ENCODE measurements around the gene CRYBB1.

DNA sequence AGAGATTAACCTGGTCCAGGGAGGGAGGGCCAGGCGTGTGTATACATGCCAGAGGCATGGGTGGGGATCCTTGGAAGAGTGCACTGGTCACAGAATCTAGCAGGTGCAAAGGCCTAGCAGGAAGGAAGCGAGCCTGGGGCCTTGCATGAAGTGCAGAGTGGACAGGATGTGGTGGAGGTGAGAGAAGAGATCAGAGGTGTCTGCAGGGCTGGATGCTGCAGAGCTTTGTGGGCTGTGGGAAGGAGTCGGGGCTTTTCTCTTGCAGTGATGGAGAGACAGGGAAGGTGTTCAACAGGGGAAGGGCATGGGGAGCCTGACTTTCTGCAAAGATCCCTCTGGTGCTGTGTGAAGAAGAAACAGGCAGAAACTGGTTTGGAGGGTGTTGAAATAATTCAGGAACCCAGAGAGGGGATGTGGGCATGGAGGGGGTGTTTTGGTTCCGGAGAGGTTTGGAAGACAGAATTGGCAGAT is 25.4 kb downstream of the CRYBB1 start:
- no peak for TF ChIP-seq CTCF (IDR thresholded peaks at IDR 0.05 in 8 of 11, conservative IDR thresholded peaks at IDR 0.05 in 3 of 11)
- peak in 2 of 3 donors; percentile 69 to 71 for TF ChIP-seq POLR2AphosphoS5 (IDR thresholded peaks at IDR 0.05)
- no peak for TF ChIP-seq POLR2A (IDR thresholded peaks at IDR 0.05)
